Brain microvascular endothelial cell (primary cell): ENCODE measurements around the gene OR13C2.
"Not testable (repeated sequence)": the region's sequence is repeated elsewhere in the genome, so short reads cannot be mapped to it uniquely, and the experiment has no call there.

Experiments used
- DNase-seq: peaks from one replicate; pipeline ENCODE4 v3.0.0-alpha.2; 2020
- H3K27ac ChIP-seq: fragments of 250-450 bp; sonication (Bioruptor Pico); 2 replicates; pipeline ENCODE4 v1.5.1; 2020; ENCODE audit warnings: mild to moderate bottlenecking, moderate library complexity
- H3K27me3 ChIP-seq: fragments of 250-450 bp; sonication (Bioruptor Pico); replicated peaks from 2 replicates; pipeline ENCODE4 v1.5.1; 2020; ENCODE audit warnings: mild to moderate bottlenecking
- H3K36me3 ChIP-seq: fragments of 250-450 bp; sonication (Bioruptor Pico); replicated peaks from 2 replicates; pipeline ENCODE4 v1.5.1; 2020; ENCODE audit warnings: mild to moderate bottlenecking
- H3K4me3 ChIP-seq: 2 replicates; pipeline ENCODE4 v1.5.1; 2011; ENCODE audit warnings: low read depth, mild to moderate bottlenecking, control low read depth, low read length, moderate library complexity
- CTCF ChIP-seq: IDR thresholded peaks from 2 replicates; pipeline ENCODE4 v1.5.1; 2011; ENCODE audit warnings: low read depth, mild to moderate bottlenecking, moderate library complexity, low read length, control low read depth, inconsistent platforms; ENCODE audit errors: missing control alignments
- in situ Hi-C: cut with HindIII; loops from 2 replicates; pipeline ENCODE4 v1.10.0; 2017; ENCODE audit warnings: low sequenced_read_pairs, low pct_ligation_motif_present

Gene OR13C2

GRCh38 chr9:104605527-104605926 lies at the start of gene OR13C2:
TSS of gene OR13C2 (minus strand) at chr9:104605627. CDS start at chr9:104605627, 0 bp downstream.
- H3K27me3 ChIP-seq, H3K36me3 ChIP-seq, H3K4me3 ChIP-seq, DNase-seq, H3K27ac ChIP-seq, in situ Hi-C loops: not testable (repeated sequence)

GRCh38 chr9:104635456-104635855 lies 30.0 kb upstream of the OR13C2 start:
- Histone ChIP-seq H3K4me3 (no peak overlapping the region), H3K27ac (no peak overlapping the region), H3K27me3 (no peaks in the 10 kb centered on the region), H3K36me3 (no peaks in the 10 kb centered on the region)
- no peak for DNase-seq
- in situ Hi-C loops, result no loop called here
- TF ChIP-seq CTCF, result no peak

- in situ Hi-C loops, result no loop called here
Measured at GRCh38 chr9:104633976-104634520, 28.6 kb upstream of the OR13C2 start.

GRCh38 chr9:104625964-104626363 lies 20.5 kb upstream of the OR13C2 start:
- H3K27me3 ChIP-seq, H3K27ac ChIP-seq, H3K36me3 ChIP-seq, H3K4me3 ChIP-seq, in situ Hi-C loops, DNase-seq: not testable (repeated sequence)

More at GRCh38 chr9:104633976-104634520, 28.6 kb upstream of the OR13C2 start:
- Histone ChIP-seq H3K27me3 (no peaks in the 10 kb centered on the region), H3K27ac (no peak overlapping the region), H3K36me3 (no peaks in the 10 kb centered on the region), H3K4me3 (no peak overlapping the region)
- no peak for DNase-seq
- TF ChIP-seq CTCF, result no peak

GRCh38 chr9:104618104-104618503 lies 12.7 kb upstream of the OR13C2 start, which contains the start of gene OR13C9:
TSS of gene OR13C9 (minus strand) at chr9:104618204. CDS start at chr9:104618204, 0 bp downstream.
- no peak for DNase-seq
- no peaks in the 10 kb centered on the region for H3K27me3 ChIP-seq
- TF ChIP-seq CTCF, result no peak
- in situ Hi-C loops, result no loop called here
- no peak within 1 kb of the TSS for H3K4me3 ChIP-seq
- no peak within 1 kb of the TSS for H3K27ac ChIP-seq
- no peaks in the 10 kb centered on the region for H3K36me3 ChIP-seq

GRCh38 chr9:104617418-104617817 lies 12.0 kb upstream of the OR13C2 start:
- DNase-seq, result no peak
- in situ Hi-C loops, result no loop called here
- H3K4me3 ChIP-seq, result no peak overlapping the region
- H3K27me3 ChIP-seq, result no peaks in the 10 kb centered on the region
- no peak for TF ChIP-seq CTCF
- H3K36me3 ChIP-seq, result no peaks in the 10 kb centered on the region
- no peak overlapping the region for H3K27ac ChIP-seq

GRCh38 chr9:104611213-104611612 lies 5.8 kb upstream of the OR13C2 start:
- H3K36me3 ChIP-seq, result no peaks in the 10 kb centered on the region
- in situ Hi-C loops, result no loop called here
- no peak overlapping the region for H3K4me3 ChIP-seq
- no peak for DNase-seq
- H3K27ac ChIP-seq, result no peak overlapping the region
- no peaks in the 10 kb centered on the region for H3K27me3 ChIP-seq
- no peak for TF ChIP-seq CTCF
